ENCODE data around the gene CKAP4. TPM values are rescaled to one million over a fixed set of nuclear protein-coding genes. Genes with fewer than 3 reads are reported as not detected.
"Not testable (repeated sequence)": the region's sequence is repeated elsewhere in the genome, so short reads cannot be mapped to it uniquely, and the experiment has no call there.

The CKAP4 gene
- total RNA-seq, 4 donors from 2014 or later, result 15.5 to 24.5 (median 21.0) TPM

DNA sequence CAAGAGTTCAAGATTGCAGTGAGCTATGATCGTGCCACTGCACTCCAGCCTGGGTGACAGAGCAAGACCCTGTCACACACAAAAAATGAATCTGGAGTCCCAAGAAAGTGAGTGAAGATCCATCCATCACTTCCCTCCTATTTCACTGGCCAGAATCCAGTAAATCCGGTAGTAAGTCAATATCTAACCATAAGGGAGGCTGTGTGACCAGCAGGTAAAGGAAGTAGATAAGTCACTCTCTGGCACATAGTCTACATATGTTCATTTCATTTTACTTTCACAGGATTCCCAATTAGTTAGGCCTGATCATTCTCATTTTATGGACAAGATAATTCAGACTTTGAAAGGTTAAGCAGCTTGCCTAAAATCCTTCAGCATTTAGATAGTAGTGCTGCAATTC lies 42.8 kb upstream of the CKAP4 start:
- TF ChIP-seq POLR2A (IDR thresholded peaks at IDR 0.05) (no peak), CTCF (IDR thresholded peaks at IDR 0.05) (no peak)
- no peaks in the 10 kb centered on the region for H3K27me3 ChIP-seq
- H3K27ac ChIP-seq, result no peak overlapping the region
- no peak overlapping the region for H3K4me3 ChIP-seq
- peaks cover 0 to 5% (median 0%) of the 10 kb centered on the region in 4 donors for H3K4me1 ChIP-seq
- H3K36me3 ChIP-seq, result no peaks in the 10 kb centered on the region
- H3K9me3 ChIP-seq, result no peaks in the 10 kb centered on the region
- DNase-seq, result no peak

DNA sequence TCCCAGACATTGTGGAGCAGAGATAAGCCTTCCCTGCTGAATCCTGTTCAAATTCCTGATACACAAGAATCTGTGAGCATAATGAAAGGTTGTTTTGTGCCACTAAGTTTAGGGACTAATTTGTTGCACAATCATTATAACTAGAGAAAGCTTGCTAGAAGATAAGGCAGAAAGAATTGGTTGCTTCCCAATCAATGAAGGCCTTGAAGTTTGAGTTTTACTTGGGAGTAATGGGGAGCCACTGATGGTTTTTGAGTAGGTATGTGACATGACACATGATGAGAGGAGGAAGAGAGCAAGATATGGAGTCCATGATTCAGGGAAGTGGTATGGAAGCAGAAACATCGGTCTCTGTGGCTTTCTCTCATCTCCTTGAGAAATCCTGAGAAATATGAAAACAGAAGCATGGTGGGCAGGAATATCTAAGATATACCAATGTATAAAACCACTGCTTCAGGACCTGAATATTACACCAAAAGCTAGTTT lies 41.4 kb upstream of the CKAP4 start:
- Histone ChIP-seq H3K4me1 (peaks cover 0 to 5% (median 0%) of the 10 kb centered on the region in 4 donors), H3K27ac (peak overlapping the region in 1 of 4 donors; percentile 22), H3K27me3 (no peaks in the 10 kb centered on the region), H3K36me3 (no peaks in the 10 kb centered on the region), H3K9me3 (no peaks in the 10 kb centered on the region), H3K4me3 (no peak overlapping the region)
- TF ChIP-seq POLR2A (IDR thresholded peaks at IDR 0.05), result no peak
- TF ChIP-seq CTCF (IDR thresholded peaks at IDR 0.05), result no peak
- no peak for DNase-seq

GRCh38 chr12:106288494-106289195 lies 40.8 kb upstream of the CKAP4 start:
- TF ChIP-seq CTCF (IDR thresholded peaks at IDR 0.05), result no peak
- TF ChIP-seq POLR2A (IDR thresholded peaks at IDR 0.05), result no peak
- DNase-seq, result peak in 1 of 3 donors; percentile 60

DNA sequence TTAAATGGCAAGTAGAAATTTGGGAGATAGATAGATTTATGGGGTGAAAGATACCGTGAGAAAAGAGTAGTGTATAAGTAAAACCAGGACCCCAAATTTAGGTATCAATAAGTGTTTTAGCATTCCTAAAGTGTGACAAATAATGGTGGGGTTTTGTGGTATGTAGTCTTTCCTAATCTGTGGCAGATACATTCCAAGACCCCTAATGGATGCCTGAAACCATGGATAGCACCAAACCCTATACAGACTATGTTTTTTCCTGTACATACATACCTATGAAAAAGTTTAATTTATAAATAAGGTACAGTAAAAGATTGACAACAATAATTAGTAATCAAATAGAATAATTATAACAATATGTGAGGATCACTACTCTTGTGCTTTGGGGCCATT lies 40.3 kb upstream of the CKAP4 start:
- no peak overlapping the region for H3K4me3 ChIP-seq
- no peak for DNase-seq
- no peak for TF ChIP-seq CTCF (IDR thresholded peaks at IDR 0.05)
- TF ChIP-seq POLR2A (IDR thresholded peaks at IDR 0.05), result no peak
- H3K27ac ChIP-seq, result no peak overlapping the region
- H3K4me1 ChIP-seq, result peaks cover 0 to 5% (median 0%) of the 10 kb centered on the region in 4 donors
- no peaks in the 10 kb centered on the region for H3K36me3 ChIP-seq
- no peaks in the 10 kb centered on the region for H3K27me3 ChIP-seq
- no peaks in the 10 kb centered on the region for H3K9me3 ChIP-seq

More at GRCh38 chr12:106288494-106289195, 40.8 kb upstream of the CKAP4 start:
- Histone ChIP-seq H3K27me3 (no peaks in the 10 kb centered on the region), H3K27ac (peak overlapping the region in 2 of 4 donors; percentile 5 to 22), H3K36me3 (no peaks in the 10 kb centered on the region), H3K9me3 (no peaks in the 10 kb centered on the region), H3K4me1 (peaks cover 0 to 5% (median 0%) of the 10 kb centered on the region in 4 donors), H3K4me3 (no peak overlapping the region)

DNA sequence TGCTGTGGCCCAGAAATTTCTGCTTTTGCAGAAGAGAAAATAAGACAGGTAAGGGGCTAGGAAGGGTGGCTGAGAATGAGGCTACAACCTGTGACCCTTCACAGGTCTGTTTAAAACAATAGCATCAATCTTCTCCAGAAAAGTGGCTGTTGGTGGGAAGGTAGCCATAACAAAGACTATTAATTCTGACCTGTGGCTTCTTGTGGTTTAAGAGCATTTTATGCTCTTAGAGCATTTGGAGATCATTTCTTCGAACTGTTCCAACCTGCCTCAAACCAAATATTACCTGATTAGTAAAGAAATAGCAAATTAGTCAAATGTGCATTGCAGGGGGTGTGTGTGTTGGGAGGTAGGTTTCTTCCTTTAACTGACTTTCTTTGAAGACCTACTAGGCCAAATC lies 39.5 kb upstream of the CKAP4 start:
- peaks cover 0 to 9% (median 0%) of the 10 kb centered on the region in 4 donors for H3K4me1 ChIP-seq
- H3K4me3 ChIP-seq, result no peak overlapping the region
- no peak for TF ChIP-seq POLR2A (IDR thresholded peaks at IDR 0.05)
- TF ChIP-seq CTCF (IDR thresholded peaks at IDR 0.05), result no peak
- no peaks in the 10 kb centered on the region for H3K27me3 ChIP-seq
- H3K36me3 ChIP-seq, result no peaks in the 10 kb centered on the region
- no peaks in the 10 kb centered on the region for H3K9me3 ChIP-seq
- no peak for DNase-seq
- no peak overlapping the region for H3K27ac ChIP-seq

DNA sequence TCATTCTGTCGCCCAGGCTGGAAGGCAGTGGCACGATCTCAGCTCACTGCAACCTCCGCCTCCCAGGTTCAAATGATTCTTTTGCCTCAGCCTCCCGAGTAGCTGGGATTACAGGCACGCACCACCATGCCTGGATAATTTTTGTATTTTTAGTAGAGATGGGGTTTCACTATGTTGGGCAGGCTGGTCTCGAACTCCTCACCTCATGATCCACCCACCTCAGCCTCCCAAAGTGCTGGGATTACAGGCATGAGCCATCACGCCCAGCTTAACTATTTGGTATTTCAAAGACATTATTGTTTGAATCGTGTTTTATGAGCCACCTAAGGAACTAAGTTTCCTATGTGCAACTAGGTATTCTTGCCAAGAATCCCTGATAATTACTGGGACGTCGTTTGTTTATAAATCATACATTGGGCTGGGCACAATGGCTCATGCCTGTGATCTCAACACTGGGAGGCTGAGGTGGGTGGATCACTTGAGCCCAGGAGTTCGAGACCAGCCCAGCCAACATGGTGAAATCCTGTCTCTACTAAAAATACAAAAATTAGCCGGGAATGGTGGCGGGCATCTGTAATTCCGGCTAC lies 38.8 kb upstream of the CKAP4 start:
- H3K4me3 ChIP-seq, H3K27ac ChIP-seq, H3K36me3 ChIP-seq, H3K27me3 ChIP-seq, H3K4me1 ChIP-seq, H3K9me3 ChIP-seq, DNase-seq: not testable (repeated sequence)

All from Peyer's patch (tissue), 4 donors.